Measurements from ENCODE around the gene ACTR6.

- TF ChIP-seq, protein P1, sequence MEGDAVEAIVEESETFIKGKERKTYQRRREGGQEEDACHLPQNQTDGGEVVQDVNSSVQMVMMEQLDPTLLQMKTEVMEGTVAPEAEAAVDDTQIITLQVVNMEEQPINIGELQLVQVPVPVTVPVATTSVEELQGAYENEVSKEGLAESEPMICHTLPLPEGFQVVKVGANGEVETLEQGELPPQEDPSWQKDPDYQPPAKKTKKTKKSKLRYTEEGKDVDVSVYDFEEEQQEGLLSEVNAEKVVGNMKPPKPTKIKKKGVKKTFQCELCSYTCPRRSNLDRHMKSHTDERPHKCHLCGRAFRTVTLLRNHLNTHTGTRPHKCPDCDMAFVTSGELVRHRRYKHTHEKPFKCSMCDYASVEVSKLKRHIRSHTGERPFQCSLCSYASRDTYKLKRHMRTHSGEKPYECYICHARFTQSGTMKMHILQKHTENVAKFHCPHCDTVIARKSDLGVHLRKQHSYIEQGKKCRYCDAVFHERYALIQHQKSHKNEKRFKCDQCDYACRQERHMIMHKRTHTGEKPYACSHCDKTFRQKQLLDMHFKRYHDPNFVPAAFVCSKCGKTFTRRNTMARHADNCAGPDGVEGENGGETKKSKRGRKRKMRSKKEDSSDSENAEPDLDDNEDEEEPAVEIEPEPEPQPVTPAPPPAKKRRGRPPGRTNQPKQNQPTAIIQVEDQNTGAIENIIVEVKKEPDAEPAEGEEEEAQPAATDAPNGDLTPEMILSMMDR (IDR thresholded peaks at IDR 0.05), result no peak
- TF ChIP-seq POLR2A (IDR thresholded peaks at IDR 0.05), result no peak
These were observed 67.1 kb downstream of the ACTR6 start for GRCh38 chr12:100267603-100268281.
